ENCODE results near the gene CREB5.

The CREB5 gene

DNA sequence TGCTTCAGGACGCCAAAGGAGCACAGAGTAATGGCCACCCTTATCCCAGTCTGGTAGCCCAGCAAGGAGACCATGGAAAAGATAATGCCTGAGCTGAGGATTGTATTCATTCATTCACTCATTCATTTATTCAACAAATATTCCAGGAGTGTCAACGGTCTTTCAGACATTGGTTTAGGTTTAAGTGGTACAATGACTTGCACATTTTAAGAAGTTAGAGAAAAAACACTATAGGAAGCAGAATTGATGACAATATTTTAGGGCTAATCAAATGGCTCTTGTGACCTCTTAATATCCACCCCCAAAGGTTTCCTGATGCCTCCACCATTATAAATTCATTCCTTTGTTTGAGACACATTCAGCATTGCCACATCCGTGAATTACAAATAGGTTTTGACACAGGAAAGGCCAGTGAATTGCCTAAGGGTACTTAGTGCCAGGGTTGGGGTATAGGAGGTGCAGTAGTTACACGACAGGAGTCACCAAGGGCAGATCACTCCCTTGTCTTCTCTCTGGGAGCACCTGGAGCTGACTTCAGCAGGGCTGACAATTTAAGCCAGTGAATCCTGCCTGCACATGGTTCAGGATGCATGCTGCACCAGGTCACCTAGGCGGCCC lies 269.5 kb downstream of the CREB5 start:
- in situ Hi-C loops (cut with MboI; ENCODE audit: low pct_unique_long_range_greater_than_20kb, low sequenced_read_pairs), result no loop called here
- no peak for DNase-seq

DNA sequence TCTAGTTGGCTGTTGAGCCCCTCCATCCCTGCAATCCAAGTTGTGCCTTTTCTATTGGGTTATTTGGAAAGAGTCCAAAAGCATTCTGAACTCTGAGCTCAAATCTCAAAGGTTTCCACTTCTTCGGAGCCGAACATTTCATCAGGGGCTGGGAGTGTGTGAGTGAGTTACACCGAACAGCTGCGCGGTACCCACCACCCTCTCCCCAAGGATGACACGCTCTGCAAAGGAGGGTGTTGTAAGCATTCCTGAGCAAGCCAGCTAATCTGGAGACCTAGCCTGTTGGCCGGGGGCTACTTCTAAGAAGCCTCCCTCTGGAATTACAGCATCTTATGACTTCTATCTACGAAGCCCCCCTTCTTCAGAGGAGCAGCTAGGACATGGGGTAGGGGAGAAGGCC lies 270.5 kb downstream of the CREB5 start:
- in situ Hi-C loops (cut with MboI; ENCODE audit: low pct_unique_long_range_greater_than_20kb, low sequenced_read_pairs), result no loop called here
- DNase-seq, result no peak

DNA sequence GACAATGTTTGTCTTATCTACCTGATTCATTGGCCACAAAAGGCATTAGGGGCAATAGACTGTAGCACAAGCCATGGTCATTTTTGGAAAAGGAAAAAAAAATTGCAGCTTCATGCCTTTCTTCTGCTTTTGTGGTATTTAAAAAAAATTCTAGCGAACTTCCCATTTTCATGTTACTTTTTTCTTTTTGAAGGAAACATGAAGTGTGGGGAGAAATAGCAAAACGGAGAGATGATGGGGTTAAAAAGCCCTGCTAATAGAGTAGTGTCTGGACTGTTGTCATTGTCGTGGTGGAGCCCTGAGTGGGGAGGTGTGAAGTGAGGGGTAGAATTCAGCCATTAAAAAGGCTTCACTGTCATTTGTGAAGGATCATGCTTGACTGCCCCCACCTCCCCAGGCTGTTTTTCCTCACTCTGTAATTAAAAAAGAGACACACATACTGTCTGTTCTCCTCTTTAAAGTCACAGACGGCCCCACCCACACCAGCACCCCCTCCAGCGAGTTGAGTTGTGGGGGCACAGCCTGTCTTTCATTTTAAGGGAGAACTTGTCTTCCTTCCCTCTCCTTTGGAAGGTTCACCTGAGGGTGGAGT lies 272.4 kb downstream of the CREB5 start:
- in situ Hi-C loops (cut with MboI; ENCODE audit: low pct_unique_long_range_greater_than_20kb, low sequenced_read_pairs), result no loop called here
- peak; percentile 83 for DNase-seq

DNA sequence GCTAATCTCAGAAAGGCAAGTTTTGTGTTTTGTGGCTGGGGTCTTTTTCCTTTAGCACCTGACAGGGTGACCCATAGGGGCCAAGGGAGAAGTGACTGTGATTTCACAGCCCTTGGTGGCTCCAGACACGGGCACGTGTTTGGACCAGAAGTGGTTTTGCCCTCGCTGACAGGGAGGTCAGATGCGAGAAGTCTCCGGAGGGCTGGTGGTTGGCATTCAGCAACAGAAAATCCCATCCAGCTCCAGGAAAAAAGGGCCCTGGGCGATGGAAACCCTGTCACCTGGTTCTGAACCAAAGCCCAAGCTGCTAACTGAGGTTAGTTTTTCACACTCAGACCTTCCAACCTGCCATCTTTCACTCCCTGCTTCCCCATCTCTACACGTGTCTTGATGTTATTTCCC lies 272.9 kb downstream of the CREB5 start:
- peak; percentile 37 for DNase-seq
- in situ Hi-C loops (cut with MboI; ENCODE audit: low pct_unique_long_range_greater_than_20kb, low sequenced_read_pairs), result no loop called here

DNA sequence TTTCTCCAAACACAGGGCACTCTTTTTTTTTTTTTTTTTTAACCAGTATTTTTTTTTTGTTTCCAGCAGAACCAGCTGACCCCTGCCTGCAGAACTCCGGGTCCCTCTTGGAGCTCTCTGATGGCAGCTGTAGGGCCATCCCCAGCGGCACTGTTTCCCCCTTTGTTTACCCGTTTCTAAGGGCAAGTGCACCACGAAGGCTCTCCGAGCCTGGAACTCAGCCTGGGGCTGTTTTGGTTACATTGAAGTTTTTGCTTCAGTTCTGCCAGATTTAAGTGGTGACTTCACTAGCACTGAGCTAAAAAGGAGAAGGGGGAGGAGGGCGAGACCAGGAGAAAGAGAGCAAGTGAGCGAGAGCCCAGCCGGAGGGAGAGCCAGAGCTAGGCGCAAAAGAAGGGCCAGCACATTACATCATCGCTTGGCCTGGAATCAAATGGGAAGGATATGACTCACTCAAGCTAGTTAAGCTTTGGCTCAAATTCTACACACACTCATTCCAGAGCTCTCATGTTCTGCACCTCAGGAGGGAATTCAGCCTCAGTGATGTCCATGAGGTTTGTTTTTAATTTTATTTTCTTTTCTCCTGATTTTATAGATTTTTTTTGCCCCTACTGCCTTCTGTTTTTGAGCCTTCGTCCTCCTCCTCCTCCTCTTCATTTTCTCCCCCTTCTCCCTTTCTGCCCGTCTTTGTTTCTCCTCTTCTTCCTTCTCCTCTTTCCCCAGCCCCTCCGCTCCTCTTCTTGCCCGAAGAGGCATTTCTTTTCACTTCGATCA lies 273.5 kb downstream of the CREB5 start:
- DNase-seq, result peak; percentile 89
- in situ Hi-C loops (cut with MboI; ENCODE audit: low pct_unique_long_range_greater_than_20kb, low sequenced_read_pairs), result no loop called here

DNA sequence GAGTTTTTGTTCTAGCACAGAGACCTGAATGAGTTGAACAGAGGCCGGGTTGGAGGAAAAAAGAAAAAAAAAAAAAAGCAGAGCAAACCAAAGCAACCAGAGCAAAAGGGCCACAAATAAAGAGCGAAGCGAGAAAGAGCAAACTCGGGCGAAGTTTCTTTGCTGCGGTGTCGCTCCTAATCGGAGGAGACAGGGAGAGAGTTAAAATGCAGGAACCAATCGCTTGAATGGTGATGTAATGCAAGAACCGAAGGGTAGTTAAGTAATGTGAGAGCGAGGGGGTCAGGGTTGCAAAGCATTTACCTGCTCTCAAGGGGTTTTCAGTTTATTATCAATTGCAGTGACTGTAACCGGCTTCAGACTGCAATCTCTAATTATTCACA lies 274.1 kb downstream of the CREB5 start:
- in situ Hi-C loops (cut with MboI; ENCODE audit: low pct_unique_long_range_greater_than_20kb, low sequenced_read_pairs), result no loop called here
- no peak for DNase-seq

DNA sequence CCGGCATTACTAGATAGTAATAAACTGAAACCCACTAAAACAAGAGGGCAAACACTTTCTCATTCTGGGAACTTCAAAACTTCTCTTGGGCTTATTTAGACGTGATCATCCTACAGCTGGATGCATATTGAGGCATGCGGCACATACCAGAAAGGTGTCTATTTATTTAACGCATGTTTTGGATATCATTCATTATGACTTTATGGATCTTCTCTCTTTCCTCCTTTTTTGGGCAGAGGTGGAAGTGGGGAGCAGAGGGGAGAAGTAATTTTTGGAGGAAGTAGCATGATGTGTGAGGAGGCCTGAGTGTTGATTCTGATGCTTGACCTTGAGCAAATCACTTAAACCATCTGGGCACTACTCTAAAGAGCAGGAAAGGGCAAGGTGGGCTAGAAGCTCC lies 275.2 kb downstream of the CREB5 start:
- in situ Hi-C loops (cut with MboI; ENCODE audit: low pct_unique_long_range_greater_than_20kb, low sequenced_read_pairs), result no loop called here
- peak; percentile 7 for DNase-seq

DNA sequence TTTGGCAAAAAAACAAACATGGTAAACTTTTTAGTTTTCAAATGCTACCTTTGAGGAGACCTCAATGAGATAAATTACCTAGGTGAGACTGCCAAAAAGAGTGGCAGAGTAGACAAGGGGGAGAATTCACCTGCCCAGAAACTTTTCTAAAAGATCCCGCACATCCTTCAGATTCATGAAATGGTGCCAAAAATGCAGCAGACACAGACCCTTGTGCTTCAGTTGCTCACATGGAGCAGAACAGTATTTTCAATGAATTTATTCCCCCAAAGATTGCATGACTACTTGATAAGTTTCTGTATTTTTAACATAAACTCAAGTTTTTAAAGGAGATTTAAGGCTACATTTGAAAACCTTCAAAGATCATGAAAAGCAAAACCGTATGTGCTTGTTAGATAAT lies 275.9 kb downstream of the CREB5 start:
- DNase-seq, result no peak
- in situ Hi-C loops (cut with MboI; ENCODE audit: low pct_unique_long_range_greater_than_20kb, low sequenced_read_pairs), result no loop called here

DNA sequence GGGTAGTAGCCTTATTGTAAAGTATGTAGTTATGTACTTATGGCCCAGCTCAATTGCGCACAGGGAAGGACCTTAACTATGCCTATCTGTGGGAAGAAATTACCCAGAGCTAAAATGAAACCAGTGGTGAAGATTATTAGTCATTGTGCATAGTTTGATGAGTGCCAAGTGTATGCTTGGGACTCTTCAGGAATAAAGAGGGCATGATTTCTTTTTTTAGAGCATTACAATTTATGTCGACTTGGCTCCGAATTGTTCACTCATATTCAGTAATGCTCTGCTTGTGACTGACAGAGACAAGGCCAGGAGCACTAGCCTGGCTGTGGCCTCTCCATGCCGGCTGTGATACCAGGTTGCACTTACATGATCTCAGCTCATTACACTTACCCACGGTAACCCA lies 276.3 kb downstream of the CREB5 start:
- no peak for DNase-seq
- in situ Hi-C loops (cut with MboI; ENCODE audit: low pct_unique_long_range_greater_than_20kb, low sequenced_read_pairs), result no loop called here

DNA sequence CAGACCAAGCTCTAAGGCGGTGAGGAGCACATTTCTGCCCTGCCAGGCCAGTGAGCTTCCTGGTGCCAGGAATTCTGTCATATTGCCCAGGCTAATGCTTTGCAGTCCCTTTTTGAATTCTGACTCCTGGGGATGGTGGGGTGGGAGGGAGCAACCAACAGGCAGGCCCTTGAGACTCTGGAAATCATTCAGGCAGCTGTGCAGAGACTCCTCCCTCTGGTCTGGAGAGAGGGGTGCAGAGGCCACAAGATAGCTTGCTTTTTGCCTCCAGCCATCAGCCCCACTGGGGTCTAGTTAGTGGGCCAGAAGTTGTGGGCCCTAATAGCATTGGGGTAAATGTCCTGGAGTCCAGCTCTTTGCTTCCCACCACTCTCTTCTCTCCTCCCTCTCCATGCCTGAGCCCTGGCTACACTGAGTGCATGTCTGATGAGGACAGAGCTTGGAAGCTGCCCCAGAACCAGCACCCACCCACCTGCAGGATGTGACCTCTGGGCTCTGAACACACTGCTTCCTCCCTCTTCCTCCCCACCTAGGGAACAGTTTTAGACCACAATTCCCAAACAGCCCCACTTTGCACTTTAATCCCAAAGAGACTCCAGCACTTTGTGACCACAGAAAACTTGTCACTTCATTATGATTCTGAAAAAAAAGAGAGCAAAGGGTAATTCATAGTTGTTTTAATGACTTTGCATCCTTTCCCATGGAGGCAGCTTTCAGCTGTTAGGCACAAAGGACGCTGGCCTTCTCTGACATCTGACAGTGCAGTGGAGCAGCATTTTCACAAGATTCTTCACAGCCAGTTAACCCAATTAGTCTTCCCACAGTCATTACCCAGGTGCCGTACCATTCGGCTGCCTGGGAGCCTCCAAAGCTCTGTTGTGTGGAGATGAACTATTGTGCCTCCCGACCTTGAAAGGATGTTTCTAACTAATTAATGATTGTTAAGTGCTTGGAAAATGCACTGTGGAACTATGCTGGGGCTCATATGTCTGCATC lies 283.3 kb downstream of the CREB5 start:
- DNase-seq, result no peak
- in situ Hi-C loops (cut with MboI; ENCODE audit: low pct_unique_long_range_greater_than_20kb, low sequenced_read_pairs), result no loop called here

DNA sequence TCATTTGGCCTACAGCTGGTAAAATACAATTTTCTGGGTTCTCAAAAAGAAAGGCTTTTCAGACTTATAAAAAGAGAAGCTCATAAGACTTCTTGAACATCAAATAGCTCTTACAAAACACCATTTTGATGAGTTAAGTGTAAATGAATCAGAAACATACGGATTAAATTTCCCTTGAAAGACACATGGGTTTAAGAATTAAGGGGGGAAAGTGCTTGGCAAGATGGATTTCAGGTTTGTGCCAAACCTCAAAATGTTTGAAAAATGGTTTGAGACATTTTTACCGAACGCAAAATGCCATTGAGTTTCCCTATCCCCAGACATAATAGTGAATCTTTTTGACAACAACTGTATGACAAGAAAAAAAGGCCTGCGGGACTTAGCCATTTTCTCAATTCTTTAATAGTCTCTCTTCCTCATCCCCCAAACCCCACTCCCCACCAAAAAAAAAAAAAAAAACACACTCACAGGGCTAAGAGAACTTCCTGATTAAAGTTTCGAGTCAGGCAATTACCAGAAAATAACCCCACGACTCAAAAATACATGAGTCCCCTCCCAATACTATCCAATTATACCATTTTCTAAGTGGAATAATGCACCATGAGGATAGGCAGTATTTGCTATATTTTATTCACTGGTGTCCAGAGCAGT lies 285.7 kb downstream of the CREB5 start:
- in situ Hi-C loops (cut with MboI; ENCODE audit: low pct_unique_long_range_greater_than_20kb, low sequenced_read_pairs), result no loop called here
- no peak for DNase-seq

DNA sequence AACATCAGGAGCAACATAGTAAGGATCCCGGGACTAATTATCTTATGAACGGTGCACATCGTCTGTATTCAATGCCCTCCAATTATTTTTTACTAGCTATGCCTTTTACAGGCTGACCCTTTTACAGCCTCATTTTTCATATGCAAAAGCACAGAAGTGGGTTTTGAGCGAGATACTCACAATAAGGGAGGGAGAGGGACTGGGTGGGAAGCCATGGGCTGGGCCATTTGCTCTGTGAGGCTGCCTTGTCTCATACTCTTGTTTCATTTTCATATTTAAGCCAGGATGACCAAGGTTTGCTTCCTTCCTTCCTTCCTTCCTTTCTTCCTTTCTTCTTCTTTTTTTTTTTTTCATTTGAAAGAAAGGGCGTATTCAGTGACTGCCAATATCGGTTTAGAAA lies 286.5 kb downstream of the CREB5 start:
- in situ Hi-C loops (cut with MboI; ENCODE audit: low pct_unique_long_range_greater_than_20kb, low sequenced_read_pairs), result no loop called here
- no peak for DNase-seq

DNA sequence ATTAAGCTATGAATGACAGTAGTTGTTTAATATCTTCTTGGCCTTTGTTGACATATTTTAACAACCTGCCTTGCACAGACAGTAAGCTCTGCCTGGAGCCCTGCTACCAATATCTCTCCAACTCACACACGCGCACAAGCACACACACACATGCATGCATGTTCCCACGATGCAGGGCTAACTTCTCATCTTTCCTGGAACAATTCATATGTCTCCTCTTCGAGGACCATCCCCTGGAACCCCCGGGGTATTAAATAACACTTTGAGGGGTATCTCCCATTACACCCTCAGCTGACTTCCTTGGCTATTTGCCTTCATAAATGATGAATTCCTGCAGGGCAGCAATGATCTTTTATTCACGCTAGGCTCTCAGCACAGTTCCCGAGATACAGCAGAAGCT lies 287.8 kb downstream of the CREB5 start:
- in situ Hi-C loops (cut with MboI; ENCODE audit: low pct_unique_long_range_greater_than_20kb, low sequenced_read_pairs), result no loop called here
- DNase-seq, result no peak

DNA sequence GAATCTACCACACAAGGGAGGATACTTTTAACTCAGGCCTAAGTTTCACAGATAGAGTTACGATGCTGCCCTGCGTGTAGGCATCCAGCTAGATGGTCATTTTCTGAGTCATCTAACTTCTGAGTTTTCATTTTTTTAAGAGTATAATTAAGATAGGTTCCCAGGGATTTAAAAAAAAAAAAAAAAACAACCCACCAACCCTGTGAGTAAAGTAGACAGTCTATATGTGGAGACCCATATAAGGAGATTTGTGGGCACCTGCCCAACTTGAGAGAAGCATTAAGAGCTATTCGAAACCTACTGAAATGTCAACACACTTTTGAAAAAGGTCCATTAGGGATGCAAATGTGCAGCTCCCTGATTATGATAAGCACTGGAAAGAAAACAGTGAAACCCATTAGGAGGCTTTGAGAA lies 288.5 kb downstream of the CREB5 start:
- DNase-seq, result no peak
- in situ Hi-C loops (cut with MboI; ENCODE audit: low pct_unique_long_range_greater_than_20kb, low sequenced_read_pairs), result no loop called here

DNA sequence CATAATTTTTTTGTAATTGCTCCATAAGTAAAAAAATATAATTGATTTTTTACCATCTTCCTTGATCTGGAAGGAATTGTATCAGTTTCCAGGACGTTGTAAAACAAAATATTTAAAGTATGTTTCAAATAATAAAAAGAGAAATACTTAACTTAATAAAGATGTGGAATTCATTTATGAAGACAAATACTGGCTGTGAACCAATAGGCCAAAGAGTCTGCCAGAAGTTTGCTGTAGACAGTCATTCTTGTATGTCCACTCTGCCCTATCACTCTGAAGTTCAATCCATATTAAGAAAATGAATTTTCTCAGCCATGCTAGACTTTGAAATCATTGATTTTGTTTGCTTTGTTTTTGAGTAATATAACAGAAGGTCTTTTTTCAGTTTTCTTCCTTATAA lies 289.4 kb downstream of the CREB5 start:
- DNase-seq, result no peak
- in situ Hi-C loops (cut with MboI; ENCODE audit: low pct_unique_long_range_greater_than_20kb, low sequenced_read_pairs), result no loop called here

DNA sequence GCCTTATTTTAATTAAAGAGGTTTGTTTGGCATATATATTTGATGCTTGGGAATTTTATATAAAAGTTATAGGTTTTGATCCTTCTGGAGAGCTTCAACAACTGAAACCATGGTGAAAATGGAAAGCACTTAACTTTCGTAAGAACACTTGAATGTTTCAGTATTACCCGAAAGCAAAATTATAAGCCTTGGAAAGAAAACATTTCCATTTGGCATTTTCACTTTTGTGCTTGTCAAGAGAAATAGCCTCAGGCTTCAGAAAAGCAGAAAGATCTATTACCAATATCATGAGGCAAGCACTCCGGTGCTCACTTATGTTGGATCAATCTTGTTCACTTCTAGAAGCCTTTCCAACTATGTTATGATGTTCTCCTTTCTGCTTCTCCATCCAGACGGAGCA lies 289.9 kb downstream of the CREB5 start:
- in situ Hi-C loops (cut with MboI; ENCODE audit: low pct_unique_long_range_greater_than_20kb, low sequenced_read_pairs), result no loop called here
- no peak for DNase-seq

DNA sequence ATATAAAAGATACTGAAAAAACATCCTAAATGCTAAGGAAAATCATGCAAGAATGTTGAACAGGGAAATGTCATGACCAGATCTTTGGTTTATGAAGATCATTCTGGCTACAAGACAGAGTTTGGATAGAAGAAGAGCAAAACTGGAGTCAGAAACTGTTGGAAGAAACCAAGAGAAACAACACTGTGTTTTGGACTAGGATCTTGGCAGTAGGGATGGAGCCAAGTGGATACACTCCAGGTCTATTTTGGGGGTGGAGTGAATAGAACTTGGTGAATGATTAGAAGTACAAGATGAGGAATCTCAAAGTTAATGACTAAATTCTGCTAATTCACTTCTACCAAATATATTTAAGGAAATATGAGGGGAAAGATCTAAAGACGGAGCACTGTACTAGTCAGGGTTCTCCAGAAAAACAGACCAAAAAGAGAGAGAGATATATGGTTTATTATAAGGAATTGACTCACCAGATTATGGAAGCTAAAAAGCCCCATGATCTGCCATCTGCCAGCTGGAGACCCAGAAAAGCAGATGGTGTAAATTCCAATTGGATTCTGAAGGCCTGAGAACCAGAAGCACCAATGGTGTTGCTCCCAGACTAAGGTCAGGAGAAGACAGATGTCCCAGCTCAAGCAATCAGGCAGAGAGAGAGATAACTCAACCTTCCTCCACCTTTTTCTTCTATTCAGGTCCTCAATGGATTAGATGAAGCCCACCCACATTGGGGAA lies 290.9 kb downstream of the CREB5 start:
- in situ Hi-C loops (cut with MboI; ENCODE audit: low pct_unique_long_range_greater_than_20kb, low sequenced_read_pairs), result no loop called here
- DNase-seq, result no peak

DNA sequence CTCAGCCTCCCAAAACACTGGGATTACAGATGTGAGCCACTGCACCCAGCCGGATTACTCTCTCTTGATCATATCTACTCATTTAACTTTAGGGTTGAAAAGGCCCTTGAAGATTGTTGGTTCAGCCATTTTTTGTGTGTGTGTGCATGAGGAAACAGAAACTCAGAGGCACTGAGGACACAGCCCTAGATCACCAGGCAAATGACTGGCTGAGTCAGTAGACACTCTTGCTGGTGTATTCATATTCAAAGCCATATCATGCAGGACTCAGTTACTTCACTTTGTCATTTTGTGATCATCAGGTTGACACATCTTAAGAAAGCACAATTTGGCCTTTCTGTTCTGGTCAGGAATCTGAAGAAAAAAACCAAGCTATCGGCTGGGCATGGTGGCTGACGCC lies 292.4 kb downstream of the CREB5 start:
- in situ Hi-C loops (cut with MboI; ENCODE audit: low pct_unique_long_range_greater_than_20kb, low sequenced_read_pairs), result no loop called here
- DNase-seq, result no peak

DNA sequence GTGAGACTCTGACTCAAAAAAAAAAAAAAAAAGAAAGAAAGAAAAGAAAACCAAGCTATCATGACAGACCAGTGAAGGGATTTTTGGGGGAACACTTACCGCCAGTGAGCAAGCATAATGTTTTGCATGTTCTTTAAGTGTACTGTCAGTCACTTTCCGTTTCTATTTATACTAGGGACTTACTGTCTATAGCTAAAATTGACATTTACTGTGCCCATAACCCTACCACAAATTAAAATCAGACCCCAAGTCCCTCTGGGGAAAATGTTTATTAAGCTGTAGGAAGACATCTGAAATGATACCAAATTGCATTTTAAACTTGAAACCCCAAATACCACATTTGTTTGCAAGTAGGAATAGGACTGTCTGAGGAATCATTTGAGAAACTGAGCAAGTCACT lies 293.0 kb downstream of the CREB5 start:
- in situ Hi-C loops (cut with MboI; ENCODE audit: low pct_unique_long_range_greater_than_20kb, low sequenced_read_pairs), result no loop called here
- no peak for DNase-seq
